Measurements from ENCODE around the gene ATP5F1A.

- TF ChIP-seq EZH2 (IDR thresholded peaks at IDR 0.05; ENCODE audit: insufficient read depth, poor library complexity, severe bottlenecking) = no peak
- no peak for TF ChIP-seq EZH2phosphoT487 (IDR thresholded peaks at IDR 0.05; ENCODE audit: insufficient read depth, low read depth)
Observed at GRCh38 chr18:46130061-46130460, 32.0 kb upstream of the ATP5F1A start.
